Fibroblast of mammary gland (primary cell): ENCODE results near the gene PLXNA2.
A peak's percentile ranks its signal among the peaks of the same experiment; 100 is the strongest.

Source experiments
- DNase-seq: peaks from one replicate; pipeline ENCODE4 v3.0.0-alpha.2; 2010; ENCODE audit warnings: low read depth
- H3K4me3 ChIP-seq: 2 replicates; pipeline ENCODE4 v1.5.1; 2011; ENCODE audit warnings: low read depth, mild to moderate bottlenecking, low read length, moderate library complexity; ENCODE audit not compliant: control insufficient read depth
- TF ChIP-seq, protein P1 (sequence below): conservative IDR thresholded peaks from 2 replicates; pipeline ENCODE4 v1.5.1; 2011; ENCODE audit warnings: low read depth, low read length, inconsistent platforms; ENCODE audit not compliant: control insufficient read depth, insufficient read depth

The PLXNA2 gene

DNA sequence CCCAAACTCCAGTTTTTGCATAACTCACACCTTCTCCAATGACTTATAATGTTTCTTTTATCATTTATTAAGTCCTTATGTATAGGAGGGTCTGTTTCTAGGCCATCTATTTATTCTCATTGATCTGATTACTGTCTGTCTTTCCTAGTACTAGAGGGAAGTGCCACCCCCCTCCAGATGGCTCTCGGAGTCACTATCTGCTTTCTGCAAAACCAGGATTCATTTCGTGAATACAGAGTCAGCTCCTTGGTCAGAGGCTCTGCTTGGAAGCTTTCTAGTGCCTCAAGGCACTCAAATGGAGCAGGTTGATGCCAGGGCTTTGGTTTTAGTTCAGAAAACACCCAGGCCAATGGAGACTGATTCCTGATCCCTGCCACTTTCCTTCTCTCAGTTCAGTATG is 231.0 kb downstream of the PLXNA2 start:
- TF ChIP-seq, protein P1, sequence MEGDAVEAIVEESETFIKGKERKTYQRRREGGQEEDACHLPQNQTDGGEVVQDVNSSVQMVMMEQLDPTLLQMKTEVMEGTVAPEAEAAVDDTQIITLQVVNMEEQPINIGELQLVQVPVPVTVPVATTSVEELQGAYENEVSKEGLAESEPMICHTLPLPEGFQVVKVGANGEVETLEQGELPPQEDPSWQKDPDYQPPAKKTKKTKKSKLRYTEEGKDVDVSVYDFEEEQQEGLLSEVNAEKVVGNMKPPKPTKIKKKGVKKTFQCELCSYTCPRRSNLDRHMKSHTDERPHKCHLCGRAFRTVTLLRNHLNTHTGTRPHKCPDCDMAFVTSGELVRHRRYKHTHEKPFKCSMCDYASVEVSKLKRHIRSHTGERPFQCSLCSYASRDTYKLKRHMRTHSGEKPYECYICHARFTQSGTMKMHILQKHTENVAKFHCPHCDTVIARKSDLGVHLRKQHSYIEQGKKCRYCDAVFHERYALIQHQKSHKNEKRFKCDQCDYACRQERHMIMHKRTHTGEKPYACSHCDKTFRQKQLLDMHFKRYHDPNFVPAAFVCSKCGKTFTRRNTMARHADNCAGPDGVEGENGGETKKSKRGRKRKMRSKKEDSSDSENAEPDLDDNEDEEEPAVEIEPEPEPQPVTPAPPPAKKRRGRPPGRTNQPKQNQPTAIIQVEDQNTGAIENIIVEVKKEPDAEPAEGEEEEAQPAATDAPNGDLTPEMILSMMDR = no peak

DNA sequence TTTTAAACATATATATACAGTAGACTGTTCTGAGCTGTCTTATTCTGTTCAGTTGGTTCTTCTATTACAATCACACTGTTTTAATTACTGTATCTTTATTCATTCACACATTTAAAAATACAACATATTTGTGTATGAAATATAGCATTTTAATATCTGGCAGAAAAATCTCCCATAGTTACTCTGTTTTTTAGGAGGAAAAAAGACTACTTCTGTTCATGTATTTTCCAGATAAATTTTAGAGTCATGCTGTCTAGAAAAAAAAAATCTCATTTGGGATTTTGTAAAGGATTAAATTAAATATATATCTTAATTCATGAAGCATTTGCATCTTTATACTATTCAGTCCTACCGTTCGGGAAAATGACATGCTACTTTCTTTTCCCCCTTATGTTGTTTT is 231.5 kb downstream of the PLXNA2 start:
- TF ChIP-seq, protein P1 = no peak
- no peak for DNase-seq
- H3K4me3 ChIP-seq = no peak overlapping the region

More for the DNA sequence above, 231.0 kb downstream of the PLXNA2 start:
- no peak for DNase-seq
- H3K4me3 ChIP-seq = no peak overlapping the region

DNA sequence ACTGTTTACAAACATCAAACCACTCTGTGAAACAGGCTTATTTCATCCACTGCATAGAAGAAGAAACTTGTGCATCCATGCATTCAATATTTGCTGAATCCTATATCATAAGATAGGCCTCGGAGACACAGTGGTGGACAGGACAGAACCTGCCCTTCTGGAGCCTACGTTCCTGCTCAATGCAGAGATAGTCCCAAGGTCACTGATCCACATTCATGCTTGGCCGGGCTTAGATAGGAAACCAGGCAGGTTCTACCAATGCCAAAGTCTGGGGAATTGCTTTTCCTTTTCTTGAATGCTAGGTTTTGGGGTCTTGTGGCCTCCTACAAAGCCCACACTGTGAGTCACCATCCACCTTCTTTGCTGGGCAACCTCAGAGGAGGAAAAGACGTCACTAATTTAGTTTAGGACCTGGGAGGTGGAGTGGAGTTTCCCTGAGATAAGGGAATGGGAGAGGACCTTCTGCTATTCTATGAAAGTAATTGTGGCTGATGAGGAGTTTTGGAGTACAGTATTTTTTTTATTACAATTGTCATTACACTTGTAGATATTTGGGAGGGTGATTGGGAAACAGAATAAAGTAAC is 233.6 kb downstream of the PLXNA2 start:
- TF ChIP-seq, protein P1 = no peak
- no peak for DNase-seq

DNA sequence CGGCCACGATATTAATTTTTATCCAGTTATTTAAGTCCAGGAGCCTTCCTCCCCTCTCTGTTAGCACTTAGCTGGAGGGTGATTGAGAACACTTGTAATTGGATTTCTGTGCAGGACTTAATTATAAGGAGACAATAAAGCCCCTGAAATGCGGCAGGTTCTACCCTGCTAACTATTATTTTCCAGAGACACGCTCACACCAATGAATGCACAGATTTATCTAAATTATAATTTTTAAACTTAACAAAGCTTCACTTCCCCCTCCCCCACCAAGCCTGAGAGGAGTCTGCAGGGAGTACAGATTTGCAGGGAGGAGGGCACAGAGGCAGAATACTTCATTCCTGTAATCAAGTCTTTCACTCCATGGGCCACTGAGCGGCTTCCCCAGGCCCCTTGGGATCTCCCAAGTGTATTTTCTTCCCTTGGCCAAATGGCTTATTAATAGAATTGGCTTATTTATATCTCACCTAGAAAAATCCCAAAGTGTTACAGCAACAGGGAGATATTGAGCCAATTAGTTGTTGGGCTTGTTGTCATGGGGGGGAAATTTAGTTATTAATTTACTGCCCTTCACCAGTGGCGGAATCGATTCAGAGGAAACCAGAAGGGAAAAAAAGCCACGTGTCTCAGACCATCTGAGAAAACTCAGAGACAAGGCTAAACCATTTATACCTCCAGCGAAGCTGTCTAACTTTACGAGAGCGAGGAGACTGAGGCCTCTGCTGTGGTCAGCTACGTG is 234.3 kb downstream of the PLXNA2 start:
- TF ChIP-seq, protein P1 = no peak
- H3K4me3 ChIP-seq = no peak overlapping the region
- no peak for DNase-seq

More for the DNA sequence above, 233.6 kb downstream of the PLXNA2 start:
- H3K4me3 ChIP-seq = no peak overlapping the region

DNA sequence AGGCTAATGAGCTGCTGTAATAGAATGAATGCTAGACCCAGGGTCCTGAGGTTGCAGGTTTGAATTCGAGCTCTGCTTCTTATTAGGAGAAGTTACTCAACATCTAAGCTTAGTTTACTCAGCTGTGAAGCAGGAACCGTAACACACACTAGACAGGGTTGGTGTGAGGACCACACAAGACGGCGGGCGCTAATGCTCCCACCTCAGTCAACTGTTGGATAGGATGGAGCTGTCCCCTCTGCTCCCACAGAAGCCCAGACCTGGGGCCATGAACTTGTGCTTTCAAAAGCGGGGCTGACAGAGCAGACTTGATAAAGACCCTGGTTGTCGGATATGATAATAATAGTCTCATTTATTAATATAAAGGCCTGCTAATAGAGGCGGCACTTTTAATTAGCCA is 234.9 kb downstream of the PLXNA2 start:
- no peak overlapping the region for H3K4me3 ChIP-seq
- TF ChIP-seq, protein P1 = no peak
- no peak for DNase-seq

DNA sequence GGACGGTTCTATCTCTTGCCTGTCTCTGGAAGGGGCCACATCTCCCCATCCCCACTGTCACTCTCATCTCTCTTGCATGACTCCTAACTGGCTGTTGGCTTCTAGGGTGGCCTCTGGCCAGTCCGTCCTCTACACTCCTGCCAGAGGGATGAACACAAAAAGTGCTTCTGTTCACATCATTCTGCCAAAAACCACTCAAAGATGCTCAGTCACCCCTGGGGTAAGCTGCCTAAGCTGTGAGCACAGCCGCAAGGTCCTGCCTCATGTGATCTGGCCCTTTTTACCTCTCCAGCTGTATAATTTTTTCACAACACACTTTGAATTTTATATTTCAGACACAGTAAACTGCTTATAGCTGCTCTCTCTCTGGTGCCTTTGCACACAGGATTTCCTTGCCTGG is 235.7 kb downstream of the PLXNA2 start:
- peak; percentile 63 for DNase-seq

More for the DNA sequence above, 235.7 kb downstream of the PLXNA2 start:
- TF ChIP-seq, protein P1 = no peak
- H3K4me3 ChIP-seq = no peak overlapping the region
